ENCODE data around the gene TTBK2. TPM values are rescaled to one million over a fixed set of nuclear protein-coding genes. Genes with fewer than 3 reads are reported as not detected.

Gene TTBK2
- total RNA-seq, 2 experiments from 2014 or later: 9.9 to 11.9 TPM

DNA sequence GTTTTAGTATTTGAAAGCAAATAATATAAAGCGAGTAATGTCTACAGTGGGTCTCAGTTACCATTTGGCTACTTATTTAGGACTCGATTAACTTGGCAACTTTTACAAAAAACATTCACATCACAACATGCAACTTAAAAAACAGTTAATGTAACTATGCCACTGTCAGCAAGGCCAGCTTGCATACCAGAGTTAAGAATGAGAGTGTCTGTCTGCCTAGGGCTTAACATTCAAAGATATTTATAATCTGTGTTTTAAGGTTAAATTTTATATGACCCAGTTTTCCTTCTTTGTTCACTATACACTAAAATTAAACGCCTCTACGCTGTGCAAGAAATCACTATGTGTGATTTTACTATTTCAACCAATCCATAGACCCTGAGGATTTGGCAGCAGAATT is 178.4 kb downstream of the TTBK2 start:
- POLR2A ChIA-PET: interaction anchor here (1.2 kb wide), 1 partner anchor 17 kb away, joined by 3 read pairs; no protein-coding TSS in a partner anchor
- Mint-ChIP-seq H3K27ac (no peak overlapping the region), H3K4me3 (no peak overlapping the region), H3K9me3 (no peaks in the 10 kb centered on the region), H3K36me3 (ENCODE audit: low read depth) (no peaks in the 10 kb centered on the region), H3K4me1 (ENCODE audit: low read depth) (peaks cover 5% of the 10 kb centered on the region), H3K27me3 (no peaks in the 10 kb centered on the region)
- ATAC-seq (no peak), DNase-seq (no peak)
- CTCF ChIA-PET: no interaction called here
- intact Hi-C loops (cut with micrococcal nuclease): no loop called here
- TF ChIP-seq, protein P1, sequence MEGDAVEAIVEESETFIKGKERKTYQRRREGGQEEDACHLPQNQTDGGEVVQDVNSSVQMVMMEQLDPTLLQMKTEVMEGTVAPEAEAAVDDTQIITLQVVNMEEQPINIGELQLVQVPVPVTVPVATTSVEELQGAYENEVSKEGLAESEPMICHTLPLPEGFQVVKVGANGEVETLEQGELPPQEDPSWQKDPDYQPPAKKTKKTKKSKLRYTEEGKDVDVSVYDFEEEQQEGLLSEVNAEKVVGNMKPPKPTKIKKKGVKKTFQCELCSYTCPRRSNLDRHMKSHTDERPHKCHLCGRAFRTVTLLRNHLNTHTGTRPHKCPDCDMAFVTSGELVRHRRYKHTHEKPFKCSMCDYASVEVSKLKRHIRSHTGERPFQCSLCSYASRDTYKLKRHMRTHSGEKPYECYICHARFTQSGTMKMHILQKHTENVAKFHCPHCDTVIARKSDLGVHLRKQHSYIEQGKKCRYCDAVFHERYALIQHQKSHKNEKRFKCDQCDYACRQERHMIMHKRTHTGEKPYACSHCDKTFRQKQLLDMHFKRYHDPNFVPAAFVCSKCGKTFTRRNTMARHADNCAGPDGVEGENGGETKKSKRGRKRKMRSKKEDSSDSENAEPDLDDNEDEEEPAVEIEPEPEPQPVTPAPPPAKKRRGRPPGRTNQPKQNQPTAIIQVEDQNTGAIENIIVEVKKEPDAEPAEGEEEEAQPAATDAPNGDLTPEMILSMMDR (IDR thresholded peaks at IDR 0.05): no peak

DNA sequence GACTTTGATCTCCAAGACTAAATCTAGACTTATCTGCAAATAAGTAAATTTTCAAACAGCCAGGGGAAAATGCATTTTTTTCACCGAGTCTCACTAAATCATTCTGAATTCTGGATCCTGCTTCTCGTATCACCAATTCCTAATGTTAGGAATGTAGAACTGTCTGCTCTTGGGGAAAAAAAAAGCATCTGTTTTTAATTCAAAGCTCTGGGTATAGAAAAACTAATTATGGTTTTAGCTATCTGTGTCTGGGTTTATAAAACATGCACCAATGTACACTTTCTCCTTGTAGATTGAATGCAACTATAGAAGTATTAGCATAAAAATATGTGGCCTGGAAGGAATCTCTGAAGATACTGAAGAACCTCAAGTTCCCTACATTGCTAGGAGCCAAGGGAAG is 178.9 kb downstream of the TTBK2 start:
- Mint-ChIP-seq H3K27me3 (no peaks in the 10 kb centered on the region), H3K36me3 (ENCODE audit: low read depth) (no peaks in the 10 kb centered on the region), H3K9me3 (no peaks in the 10 kb centered on the region), H3K4me1 (ENCODE audit: low read depth) (peaks cover 5% of the 10 kb centered on the region), H3K4me3 (no peak overlapping the region), H3K27ac (no peak overlapping the region)
- no peak for ATAC-seq
- ChIA-PET CTCF (no interaction called here), POLR2A (interaction anchor here (1.2 kb wide), 1 partner anchor 17 kb away, joined by 3 read pairs; no protein-coding TSS in a partner anchor)
- DNase-seq: no peak
- TF ChIP-seq, protein P1 (IDR thresholded peaks at IDR 0.05): no peak
- intact Hi-C loops (cut with micrococcal nuclease): no loop called here

DNA sequence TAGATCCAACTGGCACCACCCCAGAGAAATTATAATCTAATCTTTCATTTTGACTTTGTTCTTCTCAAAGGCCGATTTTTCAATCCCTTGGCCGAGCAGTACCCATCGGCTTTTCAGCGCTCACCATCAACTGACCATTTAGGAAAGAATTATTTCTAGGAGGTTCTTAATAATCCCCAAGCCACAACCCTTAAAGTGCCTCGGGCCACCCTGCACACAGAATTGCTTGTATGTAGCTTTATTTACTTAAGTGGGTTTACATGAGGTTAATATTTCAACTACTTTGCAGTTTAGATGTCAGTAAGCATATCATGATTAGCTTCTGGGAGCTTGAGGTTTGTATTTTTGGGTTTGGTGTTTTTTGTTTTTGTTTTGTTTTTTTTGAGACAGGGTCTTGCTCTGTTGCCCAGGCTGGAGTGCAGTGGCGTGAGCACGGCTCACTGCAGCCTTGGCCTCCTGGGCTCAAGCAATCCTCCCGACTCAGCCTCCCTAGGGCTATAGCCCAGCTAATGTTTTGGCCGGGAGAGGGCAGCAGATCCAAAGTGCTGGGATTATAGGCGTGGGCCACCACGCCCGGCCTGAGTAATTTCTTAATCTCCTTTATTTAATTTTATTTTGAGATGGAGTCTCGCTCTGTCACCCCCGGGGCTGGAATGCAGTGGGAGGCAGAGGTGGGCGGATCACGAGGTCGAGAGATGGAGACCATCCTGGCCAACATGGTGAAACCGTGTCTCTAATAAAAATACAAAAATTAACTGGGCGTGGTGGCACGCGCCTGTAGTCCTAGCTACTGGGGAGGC is 182.8 kb downstream of the TTBK2 start:
- H3K4me3 Mint-ChIP-seq: peak overlapping the region; percentile 76
- no peaks in the 10 kb centered on the region for H3K9me3 Mint-ChIP-seq
- TF ChIP-seq, protein P1 (IDR thresholded peaks at IDR 0.05): no peak
- intact Hi-C loops (cut with micrococcal nuclease): no loop called here
- no peaks in the 10 kb centered on the region for H3K27me3 Mint-ChIP-seq
- peaks cover 7% of the 10 kb centered on the region for H3K36me3 Mint-ChIP-seq (ENCODE audit: low read depth)
- ChIA-PET POLR2A (interaction anchor here (0.7 to 3.1 kb wide), 3 partner anchors 12 to 1803 kb away, joined by 3 to 12 read pairs (median 5); no protein-coding TSS in a partner anchor), CTCF (interaction anchor here (0.8 to 3.8 kb wide), 3 partner anchors 13 to 189 kb away, joined by 3 to 17 read pairs (median 3); no protein-coding TSS in a partner anchor)
- peaks cover 15% of the 10 kb centered on the region for H3K4me1 Mint-ChIP-seq (ENCODE audit: low read depth)
- DNase-seq: no peak
- ATAC-seq: no peak
- H3K27ac Mint-ChIP-seq: peak overlapping the region; percentile 72

DNA sequence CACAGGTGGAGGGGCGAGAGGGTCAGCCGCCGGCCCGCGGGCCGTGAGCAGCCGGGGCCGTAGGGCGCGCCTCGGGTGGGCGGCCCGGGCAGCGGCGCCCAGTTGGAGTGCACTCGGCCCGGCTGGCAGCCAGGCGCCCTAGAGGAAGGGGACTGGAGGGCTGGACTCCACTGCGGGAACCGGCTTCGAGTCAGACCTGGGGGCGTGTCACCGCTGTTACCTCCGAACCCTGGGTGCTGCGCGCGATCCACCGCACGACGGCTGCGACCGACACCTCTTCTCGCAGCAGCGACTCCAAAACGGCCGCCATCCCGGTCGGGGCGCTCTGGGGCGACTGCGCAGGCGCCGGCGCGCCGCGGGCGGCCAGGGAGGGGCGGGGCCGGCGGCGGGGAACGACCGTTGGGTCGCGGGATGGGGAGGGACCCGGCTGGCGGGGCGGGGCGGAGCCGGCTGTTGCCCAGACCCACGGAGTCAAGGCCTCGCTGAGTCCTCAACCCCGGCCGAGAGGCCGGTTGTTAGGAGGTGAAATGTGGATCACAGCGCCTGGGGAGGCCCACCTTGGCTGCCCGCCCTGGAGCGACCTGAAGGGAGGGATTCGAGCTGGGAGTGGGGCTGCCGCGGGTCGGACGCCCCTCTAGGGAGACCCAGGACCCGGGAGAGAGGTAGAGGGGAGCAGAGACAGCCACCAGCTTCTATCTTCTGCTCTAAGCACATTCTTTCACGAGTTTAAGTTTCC is 183.6 kb downstream of the TTBK2 start, which contains the start of gene CDAN1:
CDAN1 (minus strand) TSS at position 336 of the 736 bp plus-strand sequence; CDS start at position 310, 26 bp downstream.
- Mint-ChIP-seq H3K27me3 (no peaks in the 10 kb centered on the region), H3K4me3 (peak within 1 kb of the TSS; percentile 76), H3K36me3 (ENCODE audit: low read depth) (peaks cover 8% of the 10 kb centered on the region), H3K9me3 (no peaks in the 10 kb centered on the region), H3K4me1 (ENCODE audit: low read depth) (peaks cover 15% of the 10 kb centered on the region), H3K27ac (peak within 1 kb of the TSS; percentile 72)
- intact Hi-C loops (cut with micrococcal nuclease): no loop called here
- ATAC-seq: peak; percentile 98
- TF ChIP-seq, protein P1 (IDR thresholded peaks at IDR 0.05): no peak
- CTCF ChIA-PET: interaction anchor here (0.8 to 3.8 kb wide), 3 partner anchors 14 to 190 kb away, joined by 3 to 17 read pairs (median 3); no protein-coding TSS in a partner anchor
- DNase-seq: peak; percentile 92
- POLR2A ChIA-PET: interaction anchor here (0.7 to 3.1 kb wide), 6 partner anchors 12 to 1804 kb away, joined by 3 to 12 read pairs (median 4); no protein-coding TSS in a partner anchor
